Hepatocyte (in vitro differentiated cells): ENCODE results near the gene BRPF3. TPM values are rescaled to one million over a fixed set of nuclear protein-coding genes. Genes with fewer than 3 reads are reported as not detected.

Experiments used
- DNase-seq: peaks from one replicate; pipeline ENCODE4 v3.0.0-alpha.2; 2016; ENCODE audit warnings: low spot score
- H2AFZ ChIP-seq: fragments of 200-600 bp; sonication (generic); 2 replicates; pipeline ENCODE4 v1.6.0; 2016; ENCODE audit warnings: antibody characterized with exemption, mild to moderate bottlenecking
- H3K27ac ChIP-seq: fragments of 200-600 bp; sonication (generic); 2 replicates; pipeline ENCODE4 v1.5.1; 2016; ENCODE audit warnings: mild to moderate bottlenecking
- H3K27me3 ChIP-seq: fragments of 200-600 bp; sonication (generic); 2 replicates; pipeline ENCODE4 v1.6.1; 2016
- H3K36me3 ChIP-seq: fragments of 200-600 bp; sonication (generic); replicated peaks from 2 replicates; pipeline ENCODE4 v1.5.1; 2016; ENCODE audit warnings: low read depth; ENCODE audit not compliant: insufficient read depth
- H3K4me1 ChIP-seq: fragments of 200-600 bp; sonication (generic); 2 replicates; pipeline ENCODE4 v1.5.1; 2016; ENCODE audit warnings: mild to moderate bottlenecking, moderate library complexity; ENCODE audit not compliant: insufficient read depth
- H3K4me2 ChIP-seq: fragments of 200-600 bp; sonication (generic); 2 replicates; pipeline ENCODE4 v1.6.0; 2016
- H3K4me3 ChIP-seq: fragments of 200-600 bp; sonication (generic); 2 replicates; pipeline ENCODE4 v1.5.1; 2016; ENCODE audit warnings: mild to moderate bottlenecking
- H3K79me2 ChIP-seq: fragments of 200-600 bp; sonication (generic); 2 replicates; pipeline ENCODE4 v1.6.0; 2017; ENCODE audit warnings: mild to moderate bottlenecking
- H3K9me2 ChIP-seq: fragments of 200-600 bp; sonication (generic); replicated peaks from 2 replicates; pipeline ENCODE4 v1.6.0; 2017; ENCODE audit warnings: mild to moderate bottlenecking; ENCODE audit not compliant: insufficient read depth
- H3K9me3 ChIP-seq: fragments of 200-600 bp; sonication (generic); 2 replicates; pipeline ENCODE4 v1.5.1; 2016; ENCODE audit warnings: low read depth, mild to moderate bottlenecking
- H4K20me1 ChIP-seq: fragments of 200-600 bp; sonication (generic); 2 replicates; pipeline ENCODE4 v1.6.0; 2016; ENCODE audit warnings: mild to moderate bottlenecking; ENCODE audit not compliant: insufficient read depth, poor library complexity, severe bottlenecking
- CTCF ChIP-seq: fragments of 200-600 bp; sonication (generic); IDR thresholded peaks from 2 replicates; pipeline ENCODE4 v1.5.1; 2016; ENCODE audit warnings: antibody characterized with exemption, mild to moderate bottlenecking; ENCODE audit not compliant: poor library complexity
- EZH2 ChIP-seq: fragments of 200-600 bp; sonication (generic); IDR thresholded peaks from 2 replicates; pipeline ENCODE4 v1.6.1; 2016; ENCODE audit warnings: antibody characterized with exemption, mild to moderate bottlenecking, borderline replicate concordance
- EZH2phosphoT487 ChIP-seq: fragments of 200-600 bp; sonication (generic); IDR thresholded peaks from one replicate; pipeline ENCODE4 v1.6.1; 2018; ENCODE audit warnings: antibody characterized with exemption, mild to moderate bottlenecking, low read depth, moderate library complexity; ENCODE audit not compliant: unreplicated experiment, severe bottlenecking
- WGBS: methylation state at CpG from one replicate; pipeline ENCODE4 v1.1.6; 2016; ENCODE audit warnings: low lambda C conversion rate; ENCODE audit errors: missing lambda C conversion rate; 5-methylcytosine and 5-hydroxymethylcytosine counted together
- polyA plus RNA-seq: library from polyadenylated mRNA; unstranded; fragments of >200 nt; fragmentation: Nextera tagmentation; extraction: Ambion mirVana; gene quantifications from 2 replicates; pipeline ENCODE4 v1.2.1, GENCODE V29; 2016
- total RNA-seq: library from RNA; depleted of rRNA; stranded (reverse); fragments of >200 nt; gene quantifications from 2 replicates; pipeline ENCODE4 v1.2.3, GENCODE V29; 2014

The BRPF3 gene
- total and polyA plus RNA-seq, 2 experiments from 2014 or later: 25.5 to 31.4 TPM

DNA sequence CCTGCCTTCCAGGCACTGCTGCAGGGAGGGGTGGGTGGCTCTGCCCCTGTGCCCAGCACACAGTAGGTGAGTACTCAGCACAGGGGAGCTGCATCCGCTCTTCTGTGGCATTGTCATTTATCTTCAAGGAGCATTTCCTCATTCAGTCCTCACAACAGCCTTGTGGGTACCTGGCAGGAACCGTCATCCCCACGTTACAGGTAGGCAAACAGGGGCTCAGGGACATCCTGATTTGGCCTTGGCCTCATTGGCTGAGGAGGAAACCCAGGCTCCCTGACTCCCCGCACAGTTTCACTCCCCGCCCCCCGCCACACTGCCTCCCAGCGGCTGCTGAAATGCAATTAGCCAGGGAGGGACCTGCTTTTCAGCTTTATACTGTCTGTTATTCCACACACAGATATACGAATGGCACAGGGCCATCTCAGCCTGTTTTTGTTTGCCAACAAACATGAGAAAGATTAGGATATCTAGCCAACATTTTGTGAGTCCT is 49.1 kb downstream of the BRPF3 start:
- H3K36me3 ChIP-seq: no peaks in the 10 kb centered on the region
- TF ChIP-seq EZH2phosphoT487 (no peak), EZH2 (no peak), CTCF (peak; percentile 19)
- H3K4me3 ChIP-seq: no peak overlapping the region
- H3K27me3 ChIP-seq: no peaks in the 10 kb centered on the region
- DNase-seq: peak; percentile 32
- no peak overlapping the region for H2AFZ ChIP-seq
- H3K9me2 ChIP-seq: no peaks in the 10 kb centered on the region
- H3K4me1 ChIP-seq: peaks cover 9% of the 10 kb centered on the region
- no peaks in the 10 kb centered on the region for H3K9me3 ChIP-seq
- 70% methylated on average over 8 of the region's 8 CpGs for WGBS
- H3K79me2 ChIP-seq: no peaks in the 10 kb centered on the region
- no peak overlapping the region for H3K4me2 ChIP-seq
- H3K27ac ChIP-seq: peak overlapping the region; percentile 61
- no peaks in the 10 kb centered on the region for H4K20me1 ChIP-seq

DNA sequence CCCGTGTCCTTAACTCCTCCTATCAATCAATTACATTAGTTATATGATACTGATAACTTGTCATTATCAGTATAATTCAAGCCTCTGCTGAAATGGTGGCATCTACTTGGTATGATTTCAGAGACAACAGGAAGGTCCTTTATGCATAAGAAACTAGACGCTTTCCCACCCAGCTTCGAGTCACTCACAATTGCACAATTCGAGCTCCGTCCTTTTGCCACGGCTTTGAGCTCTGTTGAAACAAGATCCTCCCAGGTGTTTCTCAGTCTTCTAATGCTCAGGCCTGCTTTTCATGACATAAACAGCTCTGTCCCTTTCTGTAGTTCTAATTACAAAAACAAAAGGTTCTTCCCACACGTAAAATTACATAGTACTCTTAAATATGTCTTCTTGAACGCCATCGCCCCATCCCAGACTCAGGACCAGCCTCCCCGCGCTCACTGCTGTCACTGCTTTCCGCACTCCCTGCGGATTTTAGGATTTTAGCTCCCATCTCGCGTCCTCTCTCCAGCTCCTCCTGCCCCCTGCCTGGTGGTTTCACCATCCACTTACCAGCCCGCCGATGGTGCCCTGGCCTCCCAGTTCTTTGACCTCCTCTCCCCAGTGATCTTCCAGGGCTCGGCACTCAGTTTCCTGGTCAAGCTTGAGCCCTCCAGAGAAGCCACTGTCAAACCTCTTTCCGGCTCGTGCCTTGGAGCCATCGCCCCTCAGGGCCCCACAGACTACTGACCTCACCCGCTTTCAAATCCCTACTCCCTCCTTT is 50.1 kb downstream of the BRPF3 start:
- WGBS: 87% methylated on average over 22 of the region's 22 CpGs
- TF ChIP-seq CTCF (no peak), EZH2 (no peak)

DNA sequence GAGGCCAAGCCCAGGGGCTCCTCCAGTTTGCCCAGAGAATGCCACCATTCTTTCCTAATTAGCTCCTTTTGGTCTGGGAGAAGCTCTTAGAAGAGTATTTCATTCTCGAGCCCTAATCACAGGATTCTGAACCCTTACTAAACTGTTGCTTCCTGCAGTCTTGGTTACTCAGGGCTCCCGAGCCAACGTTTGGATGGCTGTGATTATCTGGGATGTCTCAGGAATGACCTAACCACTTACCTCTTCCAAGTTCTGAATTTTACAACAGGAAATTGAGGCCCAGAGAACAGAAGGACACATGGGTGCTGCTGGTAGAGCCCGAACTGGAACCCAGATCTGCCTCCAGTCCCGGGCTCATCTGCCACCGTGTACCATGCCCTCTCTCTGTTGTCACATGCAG is 51.1 kb downstream of the BRPF3 start:
- Histone ChIP-seq H3K4me2 (no peak overlapping the region), H3K4me1 (peaks cover 9% of the 10 kb centered on the region), H3K27me3 (no peaks in the 10 kb centered on the region), H2AFZ (no peak overlapping the region), H3K9me3 (no peaks in the 10 kb centered on the region), H4K20me1 (no peaks in the 10 kb centered on the region), H3K36me3 (no peaks in the 10 kb centered on the region), H3K27ac (no peak overlapping the region), H3K4me3 (no peak overlapping the region), H3K79me2 (no peaks in the 10 kb centered on the region), H3K9me2 (no peaks in the 10 kb centered on the region)
- DNase-seq: no peak
- WGBS: 74% methylated on average over 6 of the region's 6 CpGs
- TF ChIP-seq CTCF (no peak), EZH2phosphoT487 (no peak), EZH2 (no peak)

More for the DNA sequence above, 50.1 kb downstream of the BRPF3 start:
- Histone ChIP-seq H2AFZ (no peak overlapping the region), H3K79me2 (no peaks in the 10 kb centered on the region), H3K9me2 (no peaks in the 10 kb centered on the region), H3K27ac (no peak overlapping the region), H4K20me1 (no peaks in the 10 kb centered on the region), H3K27me3 (no peaks in the 10 kb centered on the region), H3K4me1 (peaks cover 9% of the 10 kb centered on the region), H3K9me3 (no peaks in the 10 kb centered on the region), H3K36me3 (no peaks in the 10 kb centered on the region), H3K4me2 (no peak overlapping the region), H3K4me3 (no peak overlapping the region)
- no peak for DNase-seq
